Natural killer cell (primary cell): ENCODE results near the gene AFAP1L1. TPM values are rescaled to one million over a fixed set of nuclear protein-coding genes. Genes with fewer than 3 reads are reported as not detected.

Experiments used
- ATAC-seq, 3 donors: fragments of 150-1000 bp in 2 of 3; fragments of 200-7000 bp in 1 of 3; cut with Tn5 transposase; 1 replicate in 1 of 3; 2 replicates in 2 of 3; pipeline ENCODE4 v1.10.0; 2021; ENCODE audit warnings: mild to moderate bottlenecking in 2 of 3, moderate library complexity in 2 of 3
- DNase-seq, 2 donors: peaks; one replicate each; pipeline versions ENCODE4 v3.0.0 to v3.0.0-alpha.2; 2013 to 2021; ENCODE audit warnings: mixed read lengths in 1 of 2
- H3K27ac ChIP-seq: one replicate; pipeline ENCODE4 v1.5.1; 2013; ENCODE audit warnings: mild to moderate bottlenecking, low read length
- H3K27me3 ChIP-seq: one replicate; pipeline ENCODE4 v1.6.1; 2013; ENCODE audit warnings: low read length; ENCODE audit not compliant: control insufficient read depth, insufficient read depth
- H3K36me3 ChIP-seq: one replicate; pipeline ENCODE4 v1.6.1; 2013; ENCODE audit warnings: low read length; ENCODE audit not compliant: control insufficient read depth, insufficient read depth
- H3K4me1 ChIP-seq: one replicate; pipeline ENCODE4 v1.6.1; 2013; ENCODE audit warnings: low read length; ENCODE audit not compliant: control insufficient read depth, insufficient read depth
- H3K4me3 ChIP-seq: one replicate; pipeline ENCODE4 v1.5.1; 2013; ENCODE audit warnings: low read length
- H3K9me3 ChIP-seq: one replicate; pipeline ENCODE4 v1.6.1; 2013; ENCODE audit warnings: low read length; ENCODE audit not compliant: control insufficient read depth, insufficient read depth
- H3K27ac Mint-ChIP-seq, 2 donors: one replicate each; pipeline ENCODE4 v1.8.0; 2022; ENCODE audit warnings: mild to moderate bottlenecking in 2 of 2, mixed read lengths in 2 of 2, moderate library complexity in 1 of 2
- H3K27me3 Mint-ChIP-seq, 2 donors: one replicate each; pipeline ENCODE4 v1.8.0; 2022; ENCODE audit warnings: low read depth in 2 of 2, mixed read lengths in 2 of 2
- H3K36me3 Mint-ChIP-seq: one replicate; pipeline ENCODE4 v1.8.0; 2022; ENCODE audit warnings: mixed read lengths
- H3K4me1 Mint-ChIP-seq, 2 donors: one replicate each; pipeline ENCODE4 v1.8.0; 2022; ENCODE audit warnings: mixed read lengths in 2 of 2
- H3K4me3 Mint-ChIP-seq: one replicate; pipeline ENCODE4 v1.8.0; 2022; ENCODE audit warnings: mild to moderate bottlenecking, moderate library complexity, mixed read lengths
- H3K9me3 Mint-ChIP-seq, 2 donors: one replicate each; pipeline ENCODE4 v1.8.0; 2022; ENCODE audit warnings: mixed read lengths in 2 of 2
- WGBS: methylation state at CpG from one replicate; pipeline ENCODE4 v1.1.7; 2013; ENCODE audit warnings: missing lambda C conversion rate; ENCODE audit not compliant: insufficient coverage; 5-methylcytosine and 5-hydroxymethylcytosine counted together
- intact Hi-C: fragments of 100-400 bp; cut with micrococcal nuclease; formaldehyde crosslinking; loops from one replicate; pipeline ENCODE4 v1.14.2; 2022
- total RNA-seq, 4 donors: library from RNA; stranded (reverse); fragments of 120-200 nt in 1 of 4; gene quantifications; one replicate each; pipeline versions ENCODE4 v1.2.3 to v1.2.4, GENCODE V29; 2013 to 2022
- TF ChIP-seq, protein P1 (sequence below): fragments of 200-600 bp; IDR thresholded peaks from one replicate; pipeline ENCODE4 v1.8.0; 2022; ENCODE audit warnings: antibody characterized with exemption

AFAP1L1 gene
- total RNA-seq, 3 donors from 2014 or later (not counting 1 experiment from before 2014, with no cell fraction given): 0.23 to 1.5 TPM; not detected in 1

- Mint-ChIP-seq H3K36me3 (peaks cover 26% of the 10 kb centered on the region), H3K4me3 (no peak overlapping the region), H3K4me1 (peaks cover 45 to 49% of the 10 kb centered on the region in 2 donors), H3K27ac (no peak overlapping the region), H3K9me3 (no peaks in the 10 kb centered on the region), H3K27me3 (no peaks in the 10 kb centered on the region)
- TF ChIP-seq, protein P1, sequence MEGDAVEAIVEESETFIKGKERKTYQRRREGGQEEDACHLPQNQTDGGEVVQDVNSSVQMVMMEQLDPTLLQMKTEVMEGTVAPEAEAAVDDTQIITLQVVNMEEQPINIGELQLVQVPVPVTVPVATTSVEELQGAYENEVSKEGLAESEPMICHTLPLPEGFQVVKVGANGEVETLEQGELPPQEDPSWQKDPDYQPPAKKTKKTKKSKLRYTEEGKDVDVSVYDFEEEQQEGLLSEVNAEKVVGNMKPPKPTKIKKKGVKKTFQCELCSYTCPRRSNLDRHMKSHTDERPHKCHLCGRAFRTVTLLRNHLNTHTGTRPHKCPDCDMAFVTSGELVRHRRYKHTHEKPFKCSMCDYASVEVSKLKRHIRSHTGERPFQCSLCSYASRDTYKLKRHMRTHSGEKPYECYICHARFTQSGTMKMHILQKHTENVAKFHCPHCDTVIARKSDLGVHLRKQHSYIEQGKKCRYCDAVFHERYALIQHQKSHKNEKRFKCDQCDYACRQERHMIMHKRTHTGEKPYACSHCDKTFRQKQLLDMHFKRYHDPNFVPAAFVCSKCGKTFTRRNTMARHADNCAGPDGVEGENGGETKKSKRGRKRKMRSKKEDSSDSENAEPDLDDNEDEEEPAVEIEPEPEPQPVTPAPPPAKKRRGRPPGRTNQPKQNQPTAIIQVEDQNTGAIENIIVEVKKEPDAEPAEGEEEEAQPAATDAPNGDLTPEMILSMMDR: no peak
- Histone ChIP-seq H3K9me3 (no peaks in the 10 kb centered on the region), H3K4me1 (peaks cover 25% of the 10 kb centered on the region), H3K4me3 (no peak overlapping the region), H3K27me3 (no peaks in the 10 kb centered on the region), H3K27ac (no peak overlapping the region), H3K36me3 (peaks cover 62% of the 10 kb centered on the region)
- 96% methylated on average over 3 of the region's 4 CpGs for WGBS
- no peak for ATAC-seq
- intact Hi-C loops: loop anchor here (5.0 kb wide), 1 partner anchor 967 kb away; the partner anchor contains the start of gene FBXO38
- no peak for DNase-seq
Measured at GRCh38 chr5:149349382-149349781, 77.7 kb downstream of the AFAP1L1 start.

- ATAC-seq (no peak), DNase-seq (no peak)
- Histone ChIP-seq H3K36me3 (peaks cover 71% of the 10 kb centered on the region), H3K4me1 (peaks cover 9% of the 10 kb centered on the region), H3K4me3 (no peak overlapping the region), H3K27ac (no peak overlapping the region), H3K27me3 (no peaks in the 10 kb centered on the region), H3K9me3 (no peaks in the 10 kb centered on the region)
- peak overlapping the region in 1 of 2 donors; percentile 21 for H3K27ac Mint-ChIP-seq
- H3K36me3 Mint-ChIP-seq: peaks cover 28% of the 10 kb centered on the region
- intact Hi-C loops: no loop called here
- no peaks in the 10 kb centered on the region for H3K27me3 Mint-ChIP-seq
- H3K9me3 Mint-ChIP-seq: no peaks in the 10 kb centered on the region
- WGBS: 100% methylated on average over 1 of the region's 4 CpGs
- H3K4me1 Mint-ChIP-seq: peaks cover 25 to 29% of the 10 kb centered on the region in 2 donors
- no peak overlapping the region for H3K4me3 Mint-ChIP-seq
- TF ChIP-seq, protein P1: no peak
Measured at GRCh38 chr5:149352169-149352568, 80.5 kb downstream of the AFAP1L1 start.

DNA sequence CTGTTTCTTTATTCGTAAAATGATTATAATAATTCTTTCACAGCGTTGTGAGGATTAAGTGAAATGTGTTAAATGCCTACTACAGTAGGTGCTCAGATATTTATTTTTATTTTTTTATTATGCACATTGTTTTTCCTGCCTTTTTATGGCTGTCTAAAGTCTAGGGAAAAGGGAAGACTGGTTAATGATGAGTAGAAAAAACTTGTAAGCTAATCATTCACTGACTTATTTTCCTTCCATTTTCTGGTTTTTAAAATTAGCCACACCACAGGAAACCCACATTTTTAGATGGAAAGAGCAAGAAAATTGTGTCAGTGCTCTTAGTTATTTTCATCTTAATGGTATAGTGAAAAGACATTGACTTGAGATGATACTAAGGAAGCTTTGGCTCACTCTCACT, 82.3 kb downstream of the AFAP1L1 start:
- ATAC-seq (no peak), DNase-seq (no peak)
- H3K4me1 ChIP-seq: peaks cover 20% of the 10 kb centered on the region
- H3K27me3 ChIP-seq: no peaks in the 10 kb centered on the region
- H3K9me3 Mint-ChIP-seq: no peaks in the 10 kb centered on the region
- no CpG with 5 or more reads among the region's 2 CpGs for whole genome bisulfite sequencing
- peaks cover 64% of the 10 kb centered on the region for H3K36me3 ChIP-seq
- TF ChIP-seq, protein P1: no peak
- no peak overlapping the region for H3K4me3 ChIP-seq
- peaks cover 25 to 27% of the 10 kb centered on the region in 2 donors for H3K4me1 Mint-ChIP-seq
- H3K4me3 Mint-ChIP-seq: no peak overlapping the region
- no peak overlapping the region for H3K27ac ChIP-seq
- H3K9me3 ChIP-seq: no peaks in the 10 kb centered on the region
- H3K27ac Mint-ChIP-seq: no peak overlapping the region
- intact Hi-C loops: no loop called here
- H3K36me3 Mint-ChIP-seq: peaks cover 21% of the 10 kb centered on the region
- no peaks in the 10 kb centered on the region for H3K27me3 Mint-ChIP-seq

DNA sequence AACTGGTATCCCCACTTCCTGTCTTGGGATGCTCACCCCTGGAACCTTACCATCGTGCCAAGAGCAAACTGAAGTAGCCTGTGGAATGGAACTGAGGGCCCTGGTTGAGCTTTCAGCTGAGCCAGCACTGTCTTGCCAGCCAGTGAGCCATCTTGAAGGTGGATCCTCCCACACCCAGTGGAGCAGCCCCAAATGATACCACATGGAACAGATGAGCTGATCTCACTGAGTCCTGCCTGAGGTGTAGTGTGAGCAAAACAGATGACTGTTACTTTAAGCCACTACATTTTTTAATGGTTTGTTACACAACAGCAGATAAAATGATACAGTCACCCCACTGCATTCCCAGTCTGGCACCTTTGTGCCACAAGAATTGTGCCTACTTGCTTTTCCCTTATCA, 84.0 kb downstream of the AFAP1L1 start:
- H3K27me3 Mint-ChIP-seq: no peaks in the 10 kb centered on the region
- Histone ChIP-seq H3K36me3 (peaks cover 46% of the 10 kb centered on the region), H3K4me1 (peaks cover 20% of the 10 kb centered on the region), H3K27me3 (no peaks in the 10 kb centered on the region), H3K27ac (no peak overlapping the region), H3K9me3 (no peaks in the 10 kb centered on the region), H3K4me3 (no peak overlapping the region)
- TF ChIP-seq, protein P1: no peak
- no peak for ATAC-seq
- H3K36me3 Mint-ChIP-seq: peaks cover 14% of the 10 kb centered on the region
- H3K4me1 Mint-ChIP-seq: peaks cover 31 to 35% of the 10 kb centered on the region in 2 donors
- no peaks in the 10 kb centered on the region for H3K9me3 Mint-ChIP-seq
- 100% methylated on average over 1 of the region's 1 CpG for WGBS
- H3K4me3 Mint-ChIP-seq: no peak overlapping the region
- no peak for DNase-seq
- peak overlapping the region; percentile 4 to 7 for H3K27ac Mint-ChIP-seq
- intact Hi-C loops: loop anchor here (2.0 kb wide), 1 partner anchor 195 kb away; the partner anchor contains the start of gene CSNK1A1
